ENCODE results near the gene FLG2. TPM values are rescaled to one million over a fixed set of nuclear protein-coding genes. Genes with fewer than 3 reads are reported as not detected.

Gene FLG2
- total and polyA plus RNA-seq, 2 experiments from 2014 or later: not detected

DNA sequence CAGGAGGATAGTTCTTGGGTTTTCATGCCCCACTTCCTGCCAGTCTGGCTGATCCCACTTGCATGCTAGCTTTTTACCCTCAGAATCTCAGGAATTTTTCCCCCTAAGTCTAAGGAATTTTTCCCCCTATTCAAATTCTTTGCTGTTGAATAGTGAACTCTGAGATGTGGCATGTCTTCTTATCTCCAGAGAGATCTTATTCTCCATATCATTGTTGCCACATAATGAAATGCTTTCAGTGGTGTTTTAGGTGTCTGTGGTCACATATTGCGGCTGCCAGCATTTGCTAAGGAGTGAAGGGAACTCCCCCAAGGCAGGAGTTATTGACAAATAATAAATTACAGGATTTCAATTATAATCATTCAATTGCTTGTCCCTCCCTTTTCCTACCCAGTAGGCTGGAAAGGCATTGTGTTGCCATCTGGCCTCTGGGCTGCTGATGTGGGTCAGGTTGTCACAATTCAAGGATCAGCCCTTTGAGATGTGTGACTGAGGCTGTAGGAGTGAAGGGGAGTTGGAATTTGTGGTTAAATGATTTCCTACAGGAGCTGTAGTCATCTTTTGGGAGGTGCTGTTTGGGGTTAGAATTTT is 30.9 kb downstream of the FLG2 start:
- TF ChIP-seq, protein P1, sequence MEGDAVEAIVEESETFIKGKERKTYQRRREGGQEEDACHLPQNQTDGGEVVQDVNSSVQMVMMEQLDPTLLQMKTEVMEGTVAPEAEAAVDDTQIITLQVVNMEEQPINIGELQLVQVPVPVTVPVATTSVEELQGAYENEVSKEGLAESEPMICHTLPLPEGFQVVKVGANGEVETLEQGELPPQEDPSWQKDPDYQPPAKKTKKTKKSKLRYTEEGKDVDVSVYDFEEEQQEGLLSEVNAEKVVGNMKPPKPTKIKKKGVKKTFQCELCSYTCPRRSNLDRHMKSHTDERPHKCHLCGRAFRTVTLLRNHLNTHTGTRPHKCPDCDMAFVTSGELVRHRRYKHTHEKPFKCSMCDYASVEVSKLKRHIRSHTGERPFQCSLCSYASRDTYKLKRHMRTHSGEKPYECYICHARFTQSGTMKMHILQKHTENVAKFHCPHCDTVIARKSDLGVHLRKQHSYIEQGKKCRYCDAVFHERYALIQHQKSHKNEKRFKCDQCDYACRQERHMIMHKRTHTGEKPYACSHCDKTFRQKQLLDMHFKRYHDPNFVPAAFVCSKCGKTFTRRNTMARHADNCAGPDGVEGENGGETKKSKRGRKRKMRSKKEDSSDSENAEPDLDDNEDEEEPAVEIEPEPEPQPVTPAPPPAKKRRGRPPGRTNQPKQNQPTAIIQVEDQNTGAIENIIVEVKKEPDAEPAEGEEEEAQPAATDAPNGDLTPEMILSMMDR (IDR thresholded peaks at IDR 0.05; ENCODE audit: poor library complexity): no peak
- TF ChIP-seq EZH2 (IDR thresholded peaks at IDR 0.05; ENCODE audit: borderline replicate concordance) (no peak), EZH2phosphoT487 (IDR thresholded peaks at IDR 0.05; ENCODE audit: low read depth, severe bottlenecking, unreplicated experiment) (no peak)
- Histone ChIP-seq H3K79me2 (no peaks in the 10 kb centered on the region), H3K9me2 (replicated peaks; ENCODE audit: insufficient read depth) (no peaks in the 10 kb centered on the region), H4K20me1 (ENCODE audit: insufficient read depth, poor library complexity, severe bottlenecking) (no peaks in the 10 kb centered on the region), H3K4me1 (ENCODE audit: insufficient read depth) (no peaks in the 10 kb centered on the region), H3K27me3 (no peaks in the 10 kb centered on the region), H3K4me3 (no peak overlapping the region), H3K36me3 (replicated peaks; ENCODE audit: insufficient read depth, low read depth) (no peaks in the 10 kb centered on the region), H3K4me2 (no peak overlapping the region), H3K27ac (no peak overlapping the region), H2AFZ (no peak overlapping the region), H3K9me3 (ENCODE audit: low read depth) (no peaks in the 10 kb centered on the region)
- DNase-seq (ENCODE audit: low spot score): no peak
- WGBS (ENCODE audit: low lambda C conversion rate, missing lambda C conversion rate): 52% methylated on average over 1 of the region's 1 CpG

DNA sequence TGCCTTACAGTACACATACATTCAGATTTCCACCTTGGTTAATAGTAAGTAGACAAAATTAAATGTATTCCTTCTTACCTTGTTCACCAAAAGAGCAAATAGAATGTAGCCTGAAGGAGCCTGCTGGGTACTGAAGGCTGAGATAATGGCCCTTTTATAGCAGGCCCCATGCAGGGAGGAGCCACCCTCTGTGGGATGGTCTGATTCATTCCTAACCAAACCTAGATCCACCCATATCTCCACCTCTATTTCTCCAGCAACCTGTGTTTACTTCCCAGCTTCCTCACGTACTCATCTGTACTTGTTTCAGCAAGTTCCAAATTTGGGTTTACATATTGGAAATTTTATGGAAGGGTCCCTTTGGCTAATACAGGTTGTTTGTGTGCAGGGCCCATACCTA is 34.7 kb downstream of the FLG2 start, which contains the start of gene FLG:
TSS of gene FLG (minus strand) at position 129 of the 400 bp plus-strand sequence. CDS start 9,783 bp downstream, outside the sequence.
- 60% methylated on average over 1 of the region's 1 CpG for WGBS (ENCODE audit: low lambda C conversion rate, missing lambda C conversion rate)
- no peaks in the 10 kb centered on the region for H3K9me2 ChIP-seq (replicated peaks; ENCODE audit: insufficient read depth)
- H2AFZ ChIP-seq: no peak within 1 kb of the TSS
- no peaks in the 10 kb centered on the region for H3K36me3 ChIP-seq (replicated peaks; ENCODE audit: insufficient read depth, low read depth)
- no peaks in the 10 kb centered on the region for H3K27me3 ChIP-seq
- DNase-seq (ENCODE audit: low spot score): no peak
- TF ChIP-seq EZH2 (IDR thresholded peaks at IDR 0.05; ENCODE audit: borderline replicate concordance) (no peak), EZH2phosphoT487 (IDR thresholded peaks at IDR 0.05; ENCODE audit: low read depth, severe bottlenecking, unreplicated experiment) (no peak)
- TF ChIP-seq, protein P1 (IDR thresholded peaks at IDR 0.05; ENCODE audit: poor library complexity): no peak
- no peaks in the 10 kb centered on the region for H3K79me2 ChIP-seq
- H3K4me2 ChIP-seq: no peak within 1 kb of the TSS
- H3K4me1 ChIP-seq (ENCODE audit: insufficient read depth): no peaks in the 10 kb centered on the region
- no peak within 1 kb of the TSS for H3K4me3 ChIP-seq
- no peaks in the 10 kb centered on the region for H4K20me1 ChIP-seq (ENCODE audit: insufficient read depth, poor library complexity, severe bottlenecking)
- no peak within 1 kb of the TSS for H3K27ac ChIP-seq
- no peaks in the 10 kb centered on the region for H3K9me3 ChIP-seq (ENCODE audit: low read depth)

- H2AFZ ChIP-seq: no peak overlapping the region
- DNase-seq (ENCODE audit: low spot score): no peak
- H3K4me3 ChIP-seq: no peak overlapping the region
- no peak for TF ChIP-seq EZH2 (IDR thresholded peaks at IDR 0.05; ENCODE audit: borderline replicate concordance)
- TF ChIP-seq, protein P1 (IDR thresholded peaks at IDR 0.05; ENCODE audit: poor library complexity): no peak
- TF ChIP-seq EZH2phosphoT487 (IDR thresholded peaks at IDR 0.05; ENCODE audit: low read depth, severe bottlenecking, unreplicated experiment): no peak
- H3K9me2 ChIP-seq (replicated peaks; ENCODE audit: insufficient read depth): no peaks in the 10 kb centered on the region
- 60% methylated on average over 1 of the region's 1 CpG for WGBS (ENCODE audit: low lambda C conversion rate, missing lambda C conversion rate)
- no peak overlapping the region for H3K27ac ChIP-seq
- H3K36me3 ChIP-seq (replicated peaks; ENCODE audit: insufficient read depth, low read depth): no peaks in the 10 kb centered on the region
- H3K4me2 ChIP-seq: no peak overlapping the region
- H3K79me2 ChIP-seq: no peaks in the 10 kb centered on the region
- no peaks in the 10 kb centered on the region for H4K20me1 ChIP-seq (ENCODE audit: insufficient read depth, poor library complexity, severe bottlenecking)
- no peaks in the 10 kb centered on the region for H3K27me3 ChIP-seq
- H3K4me1 ChIP-seq (ENCODE audit: insufficient read depth): no peaks in the 10 kb centered on the region
- H3K9me3 ChIP-seq (ENCODE audit: low read depth): no peaks in the 10 kb centered on the region
These were observed 45.8 kb downstream of the FLG2 start for GRCh38 chr1:152313970-152314369.
